Glomerular visceral epithelial cell (primary cell): Measurements from ENCODE around the gene PKNOX1.
"Not testable (repeated sequence)": the region's sequence is repeated elsewhere in the genome, so short reads cannot be mapped to it uniquely, and the experiment has no call there.

Experiments
- DNase-seq: peaks from one replicate; pipeline ENCODE4 v3.0.0-alpha.2; 2016; ENCODE audit errors: extremely low spot score

PKNOX1 gene

DNA sequence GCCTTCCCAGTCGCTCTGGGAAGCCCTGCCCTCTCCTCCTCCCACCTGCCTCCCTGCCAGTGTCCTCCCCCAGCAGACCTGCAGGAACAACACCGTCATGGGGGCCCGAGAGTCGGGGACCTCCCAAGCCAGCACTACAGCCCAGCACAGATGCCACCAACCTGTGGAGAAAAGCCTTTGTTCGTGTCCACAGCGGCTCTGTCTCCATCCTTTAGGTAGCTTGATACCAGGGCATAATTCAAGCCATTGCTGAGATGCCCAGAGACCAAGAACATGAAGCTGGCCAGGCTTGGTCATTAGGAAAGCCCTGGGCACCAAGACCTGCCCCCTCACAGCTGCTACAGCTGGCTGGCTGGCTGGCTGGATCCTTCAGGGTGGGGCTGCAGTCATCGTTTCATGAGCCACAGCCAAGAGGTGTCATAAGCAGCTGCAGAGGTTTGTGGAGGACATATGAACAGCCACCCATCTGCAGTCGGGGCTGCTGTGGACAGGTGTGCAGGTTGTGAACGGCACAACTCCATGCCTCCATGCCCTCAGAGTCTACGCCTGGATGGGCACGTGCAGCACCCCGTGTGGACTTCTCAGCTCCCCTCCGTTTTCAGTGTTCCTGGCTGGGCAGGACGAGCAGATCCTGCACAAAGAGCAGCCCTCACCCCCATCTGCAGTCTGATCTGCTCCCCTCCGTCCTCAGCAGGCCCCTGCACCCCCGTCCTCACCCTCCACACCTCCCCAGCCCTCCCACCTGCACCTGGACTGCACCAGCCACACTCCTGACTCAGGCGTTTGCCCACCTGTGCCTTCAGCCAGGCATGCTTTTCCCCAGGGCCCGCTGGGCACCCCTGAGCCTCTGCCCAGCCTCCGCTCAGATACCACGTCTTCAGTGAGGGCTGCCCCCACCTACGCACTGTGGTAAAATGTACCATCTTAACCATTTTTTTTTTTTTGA lies 71.8 kb downstream of the PKNOX1 start:
- DNase-seq: not testable (repeated sequence)

DNA sequence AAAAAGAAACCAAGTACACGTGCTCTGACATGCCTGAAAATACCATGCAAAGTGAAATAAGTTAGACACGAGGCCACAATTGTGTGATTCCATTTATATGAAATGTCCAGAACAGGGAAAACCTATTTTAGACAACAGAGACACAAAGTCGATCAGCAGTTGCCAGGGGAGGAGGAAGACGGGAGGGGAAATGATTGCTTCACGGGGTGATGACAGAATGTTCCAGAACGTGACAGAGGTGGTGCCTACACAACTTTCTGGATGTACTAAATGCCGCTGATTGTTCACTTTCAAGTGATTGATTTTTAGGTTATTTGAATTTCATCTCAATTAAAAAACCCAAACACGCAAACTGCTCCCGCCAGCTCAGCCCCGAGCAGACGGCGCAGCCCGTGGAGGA lies 78.8 kb downstream of the PKNOX1 start:
- DNase-seq: not testable (repeated sequence)

DNA sequence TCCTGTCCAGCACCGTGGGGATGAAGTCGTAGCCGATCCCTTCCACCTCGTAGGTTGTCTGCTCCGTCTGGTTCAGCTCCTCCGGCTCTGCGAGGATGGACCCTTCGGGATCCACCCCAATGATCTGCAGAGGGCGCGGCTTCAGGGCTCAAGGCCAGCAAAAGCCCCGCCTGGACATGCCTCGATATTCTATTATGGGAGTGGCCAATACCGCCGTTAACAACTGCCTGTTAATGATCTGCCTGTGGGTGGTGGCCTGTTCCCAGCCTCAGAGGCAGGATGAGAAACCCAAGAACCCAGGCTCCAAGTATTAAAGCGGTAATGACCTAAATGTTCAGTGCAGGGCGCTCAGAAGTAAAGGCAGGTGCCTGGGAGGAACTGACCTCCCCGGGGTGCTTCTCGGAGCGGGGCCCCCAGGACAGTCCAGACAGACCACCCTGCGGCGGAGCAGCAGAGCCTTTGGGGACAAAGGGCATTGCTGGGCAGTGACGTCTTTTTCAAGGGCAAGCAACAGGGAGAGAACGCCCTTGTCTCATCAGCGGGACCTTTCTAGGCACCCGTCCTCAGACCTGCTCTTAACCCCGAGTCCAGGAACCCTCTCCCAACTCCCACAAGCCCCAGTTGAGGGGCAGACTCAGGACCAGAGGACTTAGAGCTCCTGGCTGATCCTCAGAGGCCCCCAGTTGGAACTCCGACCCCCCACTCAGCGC lies 88.7 kb downstream of the PKNOX1 start:
- not testable (repeated sequence) for DNase-seq

DNA sequence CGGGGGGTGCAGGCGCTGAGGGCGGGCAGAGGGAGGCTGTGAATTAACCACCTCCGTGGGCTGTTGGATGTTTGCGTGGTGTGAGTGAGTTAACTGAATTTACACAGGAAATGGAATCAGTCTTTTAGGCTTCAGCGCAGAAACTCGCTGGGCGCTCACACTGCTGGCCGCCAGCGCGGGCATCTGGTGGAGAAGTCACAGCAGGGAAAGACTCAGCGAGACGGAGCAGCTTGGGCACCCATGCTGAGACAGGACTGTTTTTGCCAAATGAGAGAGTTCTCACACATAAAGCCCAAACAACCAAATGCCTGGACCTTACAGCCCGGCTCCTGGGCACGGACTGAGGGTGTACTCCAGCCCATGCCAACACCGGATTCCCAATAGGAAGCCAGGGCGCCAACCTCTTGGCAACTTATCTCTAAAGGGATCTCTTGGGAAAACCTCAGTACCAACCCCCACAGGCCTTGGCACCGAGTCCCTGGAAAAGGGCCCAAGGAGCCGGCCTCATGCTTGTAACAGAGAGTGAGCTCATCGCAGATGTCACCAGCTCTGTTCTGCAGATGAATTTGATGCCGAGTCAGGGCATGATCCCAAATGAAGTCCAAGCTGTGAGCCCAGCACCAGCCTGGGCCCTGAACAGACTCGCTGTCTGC lies 90.0 kb downstream of the PKNOX1 start:
- not testable (repeated sequence) for DNase-seq

DNA sequence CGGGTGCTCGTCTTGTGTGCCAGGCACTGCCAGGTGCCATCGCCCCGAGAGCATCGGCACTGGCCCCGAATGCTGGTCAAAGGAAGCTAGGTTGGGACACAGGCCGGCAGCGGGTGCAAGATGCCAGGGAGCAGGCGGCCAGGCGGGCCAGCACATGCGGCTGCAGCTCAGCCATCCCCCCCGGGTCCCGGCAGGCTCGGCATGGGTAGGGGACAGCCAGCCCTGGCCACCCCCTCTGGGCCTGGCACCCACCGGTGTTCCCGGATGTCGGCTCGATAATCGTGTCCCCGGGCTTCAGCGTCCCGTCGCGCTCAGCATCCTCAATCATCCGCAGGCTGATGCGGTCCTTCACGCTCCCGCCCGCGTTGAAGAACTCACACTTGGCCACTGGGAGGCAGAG lies 91.6 kb downstream of the PKNOX1 start:
- DNase-seq: not testable (repeated sequence)

DNA sequence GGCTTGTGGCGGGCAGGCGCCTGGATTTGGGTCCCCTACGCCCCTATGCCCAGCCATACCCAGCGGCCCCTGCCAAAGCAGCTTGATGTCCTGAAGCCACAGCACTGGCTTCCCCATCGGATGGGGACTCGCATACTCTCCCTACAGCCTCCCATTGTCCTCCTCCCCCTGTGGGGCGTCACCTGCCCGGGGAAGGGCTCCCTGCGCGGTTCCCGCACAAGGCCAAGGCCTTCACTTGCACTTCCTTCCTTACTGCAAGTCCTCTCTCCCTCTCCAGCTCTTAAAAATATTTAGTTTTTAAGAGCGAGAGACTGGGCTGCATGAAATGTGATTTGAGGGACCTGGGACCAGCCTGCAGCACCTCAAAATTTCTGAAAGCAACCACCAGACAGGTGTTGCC lies 92.3 kb downstream of the PKNOX1 start:
- not testable (repeated sequence) for DNase-seq

DNA sequence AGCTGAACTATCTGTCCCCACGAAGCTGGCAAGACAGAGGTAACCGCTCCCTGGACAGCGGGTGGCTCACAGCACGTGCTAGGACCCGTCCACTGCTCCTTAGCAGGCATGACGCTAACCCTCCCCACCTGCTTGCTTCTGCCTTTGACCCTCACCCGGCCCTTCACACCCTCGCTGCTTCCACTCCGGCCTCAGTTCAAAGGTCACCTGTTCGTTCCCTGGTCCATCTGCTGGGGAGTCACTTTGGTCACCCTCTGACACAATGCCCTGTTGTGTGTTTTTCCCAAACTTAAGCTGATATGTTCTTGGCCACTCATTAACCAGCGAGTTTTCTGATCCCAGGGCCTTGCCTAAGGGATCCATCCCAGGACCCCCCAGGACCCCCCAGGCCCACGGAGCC lies 93.7 kb downstream of the PKNOX1 start:
- not testable (repeated sequence) for DNase-seq

DNA sequence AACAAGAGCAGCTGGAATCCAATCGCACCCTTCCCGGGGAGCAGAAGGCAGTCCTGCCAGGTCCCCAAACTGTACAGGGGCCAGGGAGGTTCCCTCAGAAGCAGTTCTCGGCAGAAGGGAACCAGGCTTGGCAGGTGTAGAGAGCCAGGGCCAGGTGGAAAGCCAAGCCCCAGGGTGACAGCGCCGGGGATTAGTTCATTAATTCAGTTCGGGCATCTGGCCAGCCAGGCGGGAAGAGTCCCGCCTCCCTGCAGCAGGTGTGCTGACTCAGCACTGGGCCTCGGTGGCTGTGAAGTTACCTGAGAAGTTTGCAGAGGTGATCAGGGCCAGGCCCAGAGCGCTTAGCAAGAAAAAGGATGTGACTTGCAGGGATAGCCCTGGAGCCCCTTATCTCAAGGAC lies 95.3 kb downstream of the PKNOX1 start:
- DNase-seq: not testable (repeated sequence)

DNA sequence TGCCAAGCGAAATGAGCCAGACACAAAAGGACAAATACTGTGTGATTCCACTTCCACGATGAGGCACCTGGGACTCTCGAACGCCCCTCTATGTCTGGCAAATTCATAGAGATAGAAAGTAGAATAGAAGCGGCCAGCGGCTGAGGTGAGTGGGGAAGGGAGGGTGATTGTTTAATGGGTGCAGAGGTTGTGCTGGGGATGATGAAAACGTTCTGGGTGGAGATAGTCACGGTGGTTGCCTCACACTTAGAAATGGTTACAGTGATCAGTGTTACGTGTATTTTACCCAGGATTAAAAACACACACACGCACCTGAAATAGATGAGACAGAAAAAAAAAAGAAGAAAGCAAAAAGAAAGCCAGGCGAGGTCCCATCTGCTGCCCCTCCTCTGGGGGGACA lies 98.4 kb downstream of the PKNOX1 start:
- not testable (repeated sequence) for DNase-seq

DNA sequence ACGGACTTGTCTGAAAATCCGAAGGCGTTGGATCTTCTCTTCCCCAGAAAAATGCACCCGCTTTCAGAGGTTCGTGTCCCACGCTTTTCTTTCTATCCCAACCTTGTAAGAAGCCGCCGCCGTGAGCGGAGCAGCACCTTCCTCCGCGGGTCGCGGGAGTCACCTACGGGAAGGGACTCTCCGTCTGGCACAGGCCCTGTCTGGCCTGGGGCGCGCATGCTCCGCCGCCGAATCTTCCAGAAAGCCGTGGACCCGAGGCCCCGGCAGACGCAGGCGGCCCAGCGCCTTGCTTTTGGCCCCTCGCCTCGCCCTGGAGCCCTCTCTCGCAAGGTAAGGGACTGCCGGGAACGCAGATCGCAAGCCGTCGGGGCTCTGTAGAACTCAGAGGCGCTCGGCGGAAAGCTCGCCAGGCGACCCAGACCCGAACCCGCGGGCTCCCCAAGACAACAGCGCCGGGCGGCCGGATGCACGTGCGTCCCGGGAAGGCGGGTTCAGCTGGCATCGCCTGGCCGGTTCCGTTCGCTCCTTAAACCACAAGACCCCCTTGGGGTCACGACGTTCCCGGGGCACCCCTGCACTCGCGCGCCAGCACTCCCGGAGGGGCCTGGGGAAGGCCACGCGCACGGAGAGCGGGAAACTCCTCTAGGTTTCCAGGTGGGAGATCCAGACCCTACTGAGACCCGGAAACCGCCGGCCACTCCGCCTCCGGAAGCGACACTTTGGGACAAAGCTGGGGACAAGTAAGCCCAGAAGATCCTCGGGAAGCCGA lies 100.2 kb downstream of the PKNOX1 start:
- not testable (repeated sequence) for DNase-seq

DNA sequence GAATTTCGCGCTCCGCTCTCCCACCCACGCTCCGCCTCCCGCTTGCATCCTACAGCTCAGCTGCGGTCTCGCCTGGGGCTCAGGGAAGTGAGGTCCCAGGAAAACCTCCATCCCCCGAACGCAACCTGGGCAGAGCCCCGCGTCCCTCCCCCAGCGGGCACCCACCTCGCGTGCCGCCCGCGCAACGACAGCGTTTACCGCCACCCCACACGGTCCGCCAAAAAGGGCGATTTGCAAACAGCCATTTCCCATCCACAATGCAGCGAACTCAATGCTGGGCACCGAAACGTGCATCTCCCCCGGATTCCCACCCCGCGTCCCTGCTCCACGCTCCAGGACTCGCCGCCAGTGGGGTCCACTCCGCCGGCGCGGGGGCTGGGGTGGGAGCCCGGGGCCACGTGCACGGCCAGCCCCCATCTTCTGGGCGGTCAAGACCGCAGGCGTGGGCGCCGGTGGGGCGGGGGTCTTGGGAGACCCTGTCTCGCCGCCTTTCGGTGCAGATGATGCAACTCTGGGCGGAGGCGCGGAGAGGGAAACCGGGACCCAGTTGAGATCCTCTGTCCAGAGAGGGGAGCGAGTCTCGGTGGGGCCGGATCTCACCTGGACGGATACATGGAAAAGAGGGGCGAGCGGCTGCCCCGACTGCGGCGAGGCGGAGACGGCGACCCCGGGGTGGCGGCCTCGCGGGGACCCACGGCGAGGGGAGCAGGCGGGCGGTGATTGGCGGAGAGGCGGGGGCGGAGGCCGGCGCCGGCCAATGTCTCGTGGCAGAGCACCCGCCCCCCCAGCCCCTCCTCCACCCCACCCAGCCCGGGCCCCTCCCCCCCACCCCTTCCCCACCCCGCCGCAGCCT lies 101.0 kb downstream of the PKNOX1 start, which contains the start of gene CBS:
Gene CBS (minus strand): TSS at position 666 of the 853 bp plus-strand sequence. CDS start 3,642 bp downstream, outside the sequence.
- not testable (repeated sequence) for DNase-seq

DNA sequence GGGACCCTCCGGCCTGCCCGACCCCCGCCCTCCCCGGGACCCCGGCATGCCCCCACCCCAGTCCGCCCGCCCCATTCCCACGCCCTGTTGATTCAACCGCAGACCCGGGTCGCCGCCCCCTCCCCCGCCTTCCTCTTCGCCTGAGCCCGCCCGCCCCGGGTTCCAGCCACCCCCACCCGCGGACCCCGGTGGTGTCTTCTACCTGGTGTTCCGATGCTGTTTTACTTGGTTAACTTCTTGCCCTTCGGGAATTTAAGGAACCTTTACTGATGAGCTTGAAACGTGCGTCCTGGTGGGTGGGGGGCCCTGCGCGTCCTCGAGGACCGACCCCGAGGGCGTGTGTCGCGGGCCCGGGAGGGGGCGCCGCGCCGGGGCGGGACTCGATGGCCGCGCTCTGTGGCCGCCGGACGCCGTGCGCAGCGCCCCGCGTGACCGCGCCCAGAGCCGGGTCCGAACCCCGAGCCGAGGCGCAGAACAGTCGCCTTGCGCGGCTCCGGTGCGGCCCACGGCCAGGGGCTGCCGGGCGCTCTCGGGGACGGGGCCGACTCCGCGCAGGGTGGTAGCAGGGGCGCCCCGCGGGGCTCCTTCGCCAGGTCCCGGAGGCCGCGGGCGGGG lies 101.8 kb downstream of the PKNOX1 start:
- not testable (repeated sequence) for DNase-seq

DNA sequence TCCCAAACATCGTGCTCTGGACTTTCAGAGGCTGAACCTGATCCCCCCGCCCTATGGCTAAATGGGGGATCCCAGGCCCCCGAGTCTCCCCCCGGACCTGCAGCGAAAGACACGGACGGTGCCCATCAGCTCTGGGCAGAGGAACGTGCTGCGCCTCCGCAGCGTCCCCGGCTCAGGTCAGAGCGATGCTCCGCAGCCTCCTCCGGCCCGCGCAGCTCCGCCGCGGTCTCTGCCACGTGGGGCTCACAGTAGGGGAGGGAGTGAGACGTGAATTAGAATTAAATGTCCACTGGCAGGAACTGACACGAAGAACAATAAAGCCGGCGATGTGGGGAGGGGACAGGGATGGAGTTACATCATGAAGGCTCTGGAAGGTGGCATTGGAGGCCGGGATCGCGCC lies 102.3 kb downstream of the PKNOX1 start:
- not testable (repeated sequence) for DNase-seq

DNA sequence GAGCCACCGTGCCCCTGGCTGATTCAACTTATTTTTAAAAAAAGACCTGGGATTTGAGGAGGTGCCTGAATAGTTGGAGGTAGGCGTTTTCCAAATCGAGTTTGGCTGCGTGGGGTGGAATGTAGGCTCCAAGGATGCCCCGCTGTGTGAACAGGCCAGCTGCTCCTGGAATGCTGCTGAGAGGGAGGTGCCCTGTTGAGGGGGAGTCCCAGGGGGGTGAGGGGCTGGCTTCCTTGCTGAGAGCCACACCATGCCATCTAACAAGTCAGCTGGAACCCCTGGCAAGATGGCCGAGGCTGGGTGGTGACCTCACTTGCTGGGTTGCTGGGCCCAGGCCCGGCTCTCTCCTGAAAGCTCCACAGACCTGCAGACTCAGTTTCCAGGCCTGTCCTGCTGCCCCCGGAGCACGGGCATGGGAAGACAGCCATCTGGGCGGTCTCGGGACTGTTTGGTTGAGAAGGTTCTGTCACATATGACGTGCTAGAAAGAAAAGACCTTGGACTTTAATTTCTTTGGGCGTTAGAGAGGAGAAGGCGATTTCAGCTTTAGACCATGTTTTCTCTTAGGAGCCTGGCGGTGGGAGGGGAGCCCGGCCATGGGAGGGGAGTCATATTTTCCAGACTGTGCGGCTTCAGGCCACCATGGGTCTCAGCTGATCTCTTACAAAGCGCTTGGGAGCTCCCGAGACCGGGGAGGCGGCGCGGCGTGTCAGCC lies 108.4 kb downstream of the PKNOX1 start:
- DNase-seq: not testable (repeated sequence)
